Coronary artery (tissue), 2 donors: ENCODE data around the gene TNFRSF6B.

Experiments
- DNase-seq: peaks from one replicate; pipeline ENCODE4 v3.0.0-alpha.2; 2017; ENCODE audit warnings: low spot score
- H3K27ac ChIP-seq, 2 donors: fragments of 200-600 bp; sonication (generic); one replicate each; pipeline ENCODE4 v1.5.1; 2016 to 2019
- H3K4me3 ChIP-seq: fragments of 200-600 bp; sonication (generic); 2 replicates; pipeline ENCODE4 v1.5.1; 2016; ENCODE audit warnings: mild to moderate bottlenecking, moderate library complexity
- CTCF ChIP-seq: fragments of 200-600 bp; sonication (generic); IDR thresholded peaks from one replicate; pipeline ENCODE4 v1.5.1; 2019; ENCODE audit warnings: antibody characterized with exemption

Gene TNFRSF6B

GRCh38 chr20:63702751-63703470 lies 6.5 kb downstream of the TNFRSF6B start:
- DNase-seq, result peak; percentile 68
- H3K27ac ChIP-seq, result no peak overlapping the region
- TF ChIP-seq CTCF, result no peak
- no peak overlapping the region for H3K4me3 ChIP-seq

GRCh38 chr20:63703471-63703975 lies 7.1 kb downstream of the TNFRSF6B start:
- TF ChIP-seq CTCF, result no peak
- no peak overlapping the region for H3K27ac ChIP-seq
- no peak overlapping the region for H3K4me3 ChIP-seq
- peak; percentile 73 for DNase-seq

- Histone ChIP-seq H3K27ac (no peak overlapping the region), H3K4me3 (no peak overlapping the region)
- no peak for TF ChIP-seq CTCF
- DNase-seq, result peak; percentile 62
Observed at GRCh38 chr20:63703976-63704748, 7.7 kb downstream of the TNFRSF6B start.

GRCh38 chr20:63704749-63705117 lies 8.3 kb downstream of the TNFRSF6B start:
- Histone ChIP-seq H3K4me3 (no peak overlapping the region), H3K27ac (no peak overlapping the region)
- DNase-seq, result peak; percentile 72
- no peak for TF ChIP-seq CTCF

GRCh38 chr20:63705232-63706026 lies 9.0 kb downstream of the TNFRSF6B start:
- Histone ChIP-seq H3K4me3 (no peak overlapping the region), H3K27ac (no peak overlapping the region)
- peak; percentile 65 for DNase-seq
- TF ChIP-seq CTCF, result no peak

GRCh38 chr20:63706027-63706695 lies 9.7 kb downstream of the TNFRSF6B start:
- peak overlapping the region; percentile 77 to 94 for H3K27ac ChIP-seq
- peak; percentile 71 for DNase-seq
- no peak for TF ChIP-seq CTCF
- peak overlapping the region; percentile 90 for H3K4me3 ChIP-seq
